NT2/D1 (cell line): ENCODE measurements around the gene VPS36.

Experiments used
- SUZ12 ChIP-seq: IDR thresholded peaks from 2 replicates; pipeline ENCODE4 v1.6.1; 2011; ENCODE audit not compliant: insufficient read length, insufficient read depth; ENCODE audit errors: extremely low read depth
- YY1 ChIP-seq: IDR thresholded peaks from 2 replicates; pipeline ENCODE4 v1.6.1; 2011; ENCODE audit not compliant: insufficient read length, insufficient read depth
- ZNF274 ChIP-seq: IDR thresholded peaks from 2 replicates; pipeline ENCODE4 v1.6.1; 2011; ENCODE audit warnings: mild to moderate bottlenecking, low read depth, low read length

- TF ChIP-seq SUZ12 = no peak
- no peak for TF ChIP-seq ZNF274
- TF ChIP-seq YY1 = no peak
Measured at GRCh38 chr13:52451135-52451804, 836 bp upstream of the VPS36 start.
